ENCODE data around the gene ITPRIP.

ITPRIP gene

DNA sequence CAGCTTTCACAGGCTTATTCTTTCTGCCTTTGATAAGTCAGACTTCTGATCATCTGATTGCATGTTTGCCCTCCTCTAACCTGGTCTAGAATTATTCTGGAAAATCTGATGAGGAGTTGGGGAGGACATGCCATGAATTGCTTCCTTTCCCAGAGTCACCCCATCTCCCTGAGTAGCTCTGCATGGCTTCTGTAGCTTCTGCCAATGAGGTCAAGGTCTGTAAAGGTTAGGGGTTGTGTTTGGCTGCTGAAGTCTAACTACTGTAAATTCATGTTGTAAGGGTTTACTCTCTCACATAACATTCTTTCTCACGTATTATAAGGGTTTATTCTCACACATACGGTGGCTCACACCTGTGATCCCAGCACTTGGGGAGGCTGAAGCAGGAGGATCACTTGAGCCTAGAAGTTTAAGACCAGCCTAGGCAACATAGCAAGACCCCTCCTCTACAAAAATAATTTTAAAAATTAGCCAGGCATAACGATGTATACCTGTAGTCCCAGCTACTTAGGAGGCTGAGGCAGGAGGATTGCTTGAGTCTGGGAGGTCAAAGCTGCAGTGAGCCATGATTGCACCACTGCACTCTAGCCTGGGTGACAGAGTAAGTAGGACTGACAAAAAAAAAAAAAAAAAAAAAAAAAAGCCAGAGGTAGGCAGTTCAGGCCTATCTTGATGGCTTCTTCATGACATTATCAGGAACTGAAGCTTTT is 58.6 kb downstream of the ITPRIP start:
- no peak for DNase-seq

DNA sequence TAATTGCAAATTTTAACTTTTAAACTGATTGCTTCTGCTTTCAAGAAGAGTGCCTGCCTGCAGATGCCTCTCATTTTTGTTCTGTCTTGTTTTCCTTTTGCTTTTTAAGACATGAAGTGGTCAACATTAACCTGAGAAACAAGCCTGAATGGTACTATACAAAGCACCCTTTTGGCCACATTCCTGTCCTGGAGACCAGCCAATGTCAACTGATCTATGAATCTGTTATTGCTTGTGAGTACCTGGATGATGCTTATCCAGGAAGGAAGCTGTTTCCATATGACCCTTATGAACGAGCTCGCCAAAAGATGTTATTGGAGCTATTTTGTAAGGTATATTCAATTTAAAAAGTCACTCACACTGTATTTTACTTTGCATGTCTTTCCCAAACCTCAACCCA is 60.5 kb downstream of the ITPRIP start:
- no peak for DNase-seq

DNA sequence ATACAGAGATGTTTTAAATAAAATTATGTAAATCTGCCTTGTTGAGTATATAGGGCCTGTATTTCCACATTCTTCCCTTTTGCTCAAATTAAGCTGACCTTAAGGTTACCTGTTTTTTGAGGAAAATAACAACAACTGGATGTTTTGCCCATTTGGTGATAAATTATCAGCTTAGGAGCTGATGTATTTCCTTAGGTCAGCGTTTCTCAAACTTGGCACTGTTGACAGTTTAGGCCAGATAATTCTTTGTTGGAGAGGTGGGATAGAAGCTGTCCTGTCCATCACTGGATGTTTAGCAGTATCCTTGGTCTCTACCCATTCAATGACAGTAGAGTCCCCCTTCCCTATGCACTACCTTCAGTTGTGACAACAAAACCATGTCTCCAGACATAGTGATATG is 62.1 kb downstream of the ITPRIP start:
- no peak for DNase-seq

GRCh38 chr10:104274762-104275721 is 63.2 kb downstream of the ITPRIP start:
- no peak for DNase-seq

DNA sequence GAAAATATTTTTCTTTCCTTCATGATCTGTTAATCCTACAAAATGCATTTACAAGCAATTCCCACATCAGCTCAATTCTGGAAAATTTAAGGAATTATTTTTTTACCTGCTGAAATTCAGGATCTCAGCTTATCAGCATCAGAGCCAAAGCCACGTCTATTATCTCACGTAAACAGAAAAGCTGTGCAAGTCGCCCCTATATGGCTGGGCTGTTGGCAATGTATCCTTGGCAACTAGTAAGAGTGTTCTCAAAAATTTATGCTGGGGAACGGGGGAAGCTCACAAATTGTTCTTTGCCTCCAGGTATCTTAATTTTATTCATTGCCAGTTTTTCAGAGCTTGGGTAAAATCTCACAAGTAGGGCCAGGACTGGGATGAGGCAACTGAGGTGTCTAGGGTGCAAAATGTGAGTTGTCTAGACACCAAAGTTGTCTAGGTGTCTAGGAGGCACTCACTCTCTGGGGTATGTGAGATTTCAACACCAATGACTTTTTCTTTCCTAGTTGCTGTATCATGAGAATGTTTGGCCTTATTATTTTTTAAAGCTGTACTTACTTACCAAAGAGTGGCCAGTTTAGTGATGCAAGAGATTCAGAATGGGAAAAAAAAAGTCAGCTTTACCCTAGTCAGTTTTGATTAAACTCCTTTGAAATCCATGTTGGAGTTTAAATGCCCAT is 64.2 kb downstream of the ITPRIP start:
- no peak for DNase-seq

DNA sequence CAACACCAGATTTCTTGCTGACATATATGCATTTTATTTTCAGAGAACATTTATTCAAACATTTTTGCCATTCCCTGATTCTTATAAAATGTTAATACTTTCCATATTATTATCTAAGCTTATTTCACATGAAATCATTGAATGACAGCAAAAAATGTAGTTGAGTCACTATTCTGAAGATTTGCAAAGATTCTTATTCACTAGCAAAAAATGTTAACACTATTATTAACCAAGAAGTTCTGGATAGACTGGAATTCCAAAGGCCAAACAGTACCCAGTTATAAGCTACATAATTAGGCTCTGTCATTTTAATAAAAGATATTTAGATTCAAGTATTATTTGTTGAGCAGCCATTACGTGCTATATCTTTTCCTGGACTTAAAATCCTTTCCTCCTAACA is 65.0 kb downstream of the ITPRIP start:
- no peak for DNase-seq

DNA sequence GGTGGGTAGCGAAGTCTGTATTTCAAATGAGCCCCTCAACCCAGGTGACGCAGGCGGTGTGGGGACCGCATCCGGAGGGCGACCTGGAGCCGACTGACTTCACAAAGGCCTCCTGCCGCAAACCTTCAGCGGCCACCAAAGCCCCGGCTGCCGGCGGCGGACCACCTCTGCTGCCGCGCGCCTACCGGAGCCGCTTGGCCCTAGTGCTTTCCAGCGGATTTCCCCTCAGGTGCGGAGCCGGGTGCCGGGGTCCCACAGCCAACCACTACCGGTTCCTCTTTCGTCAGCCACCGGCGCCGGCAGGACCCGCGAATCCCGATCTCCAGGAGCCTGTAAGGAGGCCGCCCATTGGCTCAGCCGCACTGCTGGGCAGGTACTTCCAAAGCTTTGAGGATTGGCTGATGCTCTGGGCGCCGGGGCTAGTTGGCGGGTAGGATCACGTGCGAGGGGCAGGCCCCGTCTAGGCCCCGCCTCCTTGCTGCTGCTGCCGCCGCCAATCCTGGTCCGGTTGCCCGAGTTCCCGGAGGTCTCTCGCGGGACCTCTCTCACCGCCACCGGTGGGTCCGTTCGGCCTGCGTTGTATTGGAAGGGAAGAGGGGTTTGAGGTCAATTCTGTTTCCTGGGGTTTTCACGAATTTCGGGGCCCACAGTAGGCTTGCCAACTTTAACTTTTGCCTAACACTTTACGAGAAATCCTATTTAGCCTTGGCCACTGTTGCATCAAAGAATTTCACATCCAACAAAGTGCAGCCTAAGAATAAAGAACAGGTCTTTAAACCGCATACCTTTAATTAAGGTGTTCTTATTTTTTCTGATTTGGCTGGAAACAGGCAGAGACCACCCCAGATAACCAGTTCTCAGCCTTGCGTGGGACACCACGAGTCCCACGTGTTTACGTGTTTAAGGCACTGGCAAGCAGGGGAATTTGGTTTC is 69.3 kb downstream of the ITPRIP start, which contains the start of gene GSTO2:
TSS of gene GSTO2 (plus strand) at position 472 of the 933 bp plus-strand sequence. CDS start 5,732 bp downstream, outside the sequence.
- DNase-seq: peak; percentile 96

DNA sequence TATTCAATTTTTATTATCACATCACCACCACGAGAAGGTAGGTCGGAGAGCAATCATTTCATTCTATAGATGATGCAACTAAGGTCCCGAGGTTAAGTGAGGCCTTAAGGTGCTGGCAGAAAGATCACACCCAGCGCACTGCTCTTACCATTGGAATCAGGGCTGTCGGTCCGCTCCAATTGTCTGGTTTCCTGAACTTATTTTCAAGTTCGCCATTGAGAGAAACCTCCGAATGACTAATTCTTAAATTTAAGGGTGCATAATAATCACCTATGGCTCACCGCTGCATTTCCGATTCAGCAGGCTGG is 69.9 kb downstream of the ITPRIP start:
- DNase-seq: no peak

DNA sequence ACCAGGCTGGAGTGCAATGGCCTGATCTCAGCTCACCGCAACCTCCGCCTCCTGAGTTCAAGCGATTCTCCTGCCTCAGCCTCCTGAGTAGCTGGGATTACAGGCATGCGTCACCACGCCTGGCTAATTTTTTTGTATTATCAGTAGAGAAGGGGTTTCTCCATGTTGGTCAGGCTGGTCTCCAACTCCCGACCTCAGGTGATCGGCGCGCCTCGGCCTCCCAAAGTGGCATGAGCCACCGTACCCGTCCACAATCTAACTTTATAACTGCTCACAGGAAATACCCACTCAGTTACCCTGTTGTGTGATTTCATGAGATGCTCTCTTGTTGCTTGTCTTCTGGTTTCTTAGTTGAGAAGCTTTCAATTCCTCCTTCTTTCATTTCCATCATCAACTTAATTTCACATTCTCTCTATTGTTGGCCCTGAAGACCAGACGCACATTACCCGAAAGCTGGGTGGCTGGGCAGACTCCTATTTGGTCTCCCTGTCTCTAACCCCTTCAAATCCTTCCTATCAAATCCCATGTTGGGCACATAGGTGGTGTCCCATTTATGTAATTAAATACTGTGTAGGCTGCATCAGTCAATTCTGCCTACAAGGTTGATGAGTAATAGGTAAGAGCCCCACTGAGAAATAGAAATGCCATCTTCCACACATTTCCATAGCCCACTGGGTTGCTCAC is 70.4 kb downstream of the ITPRIP start:
- DNase-seq: no peak

GRCh38 chr10:104264783-104265182 is 73.5 kb downstream of the ITPRIP start:
- no peak for DNase-seq

DNA sequence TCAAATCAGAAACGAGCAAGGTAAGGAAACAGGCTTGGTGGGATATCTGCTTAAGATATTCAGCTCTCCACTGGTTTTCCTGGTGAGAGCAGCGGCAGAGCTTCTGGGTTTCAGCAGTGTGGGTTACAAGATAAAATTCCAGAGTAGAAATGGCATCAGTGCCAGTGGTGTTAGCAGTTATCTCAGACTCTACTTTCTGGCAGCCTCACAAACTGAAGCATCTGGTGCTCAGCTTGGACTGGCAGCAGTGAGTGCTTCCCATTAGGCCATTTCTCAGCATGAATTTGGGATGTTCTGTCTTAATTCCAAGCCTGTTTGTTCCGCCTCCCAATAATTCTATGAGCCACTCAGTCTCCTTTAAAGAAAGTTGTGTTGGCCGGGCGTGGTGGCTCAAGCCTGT is 76.2 kb downstream of the ITPRIP start:
- no peak for DNase-seq

- no peak for DNase-seq
These were observed 77.5 kb downstream of the ITPRIP start for GRCh38 chr10:104260775-104261115.

DNA sequence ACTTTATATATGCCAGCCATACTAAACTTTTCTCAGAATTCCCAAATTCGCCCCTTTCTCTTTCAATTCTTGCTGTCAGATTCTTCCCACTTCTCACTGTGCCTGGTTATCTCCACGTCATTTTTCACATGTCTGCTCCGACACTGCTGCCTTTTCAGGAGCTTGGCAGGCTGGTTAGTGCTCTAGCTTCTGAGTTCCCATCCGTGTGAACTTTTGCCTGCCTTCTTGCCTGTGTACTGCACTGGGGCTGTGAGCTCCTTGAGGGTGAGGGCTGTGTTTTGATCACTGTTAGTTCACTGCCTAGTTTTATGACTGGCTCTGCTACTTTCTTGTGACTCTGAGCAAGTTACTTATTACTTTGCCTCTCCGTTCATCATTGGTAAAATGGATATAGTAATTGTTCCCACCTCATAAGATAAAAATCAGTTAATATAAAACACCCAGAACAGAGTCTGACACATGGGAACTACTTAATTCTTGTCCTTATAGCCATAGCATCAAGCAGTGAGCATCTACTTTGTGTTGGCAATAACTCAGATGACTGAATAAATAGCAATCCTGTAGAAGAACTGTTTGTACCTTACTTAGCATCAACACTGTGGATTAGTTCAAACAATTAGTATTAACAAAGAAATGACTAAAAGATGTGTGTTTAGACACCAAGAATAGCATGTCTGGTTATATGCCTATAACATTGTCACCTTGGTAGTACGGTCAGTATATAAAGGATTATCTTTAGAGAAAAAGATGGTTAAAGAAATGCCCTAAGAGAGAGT is 78.1 kb downstream of the ITPRIP start:
- DNase-seq: no peak
